Fibroblast of skin of right biceps (primary cell): ENCODE data around the gene RBM42.
A peak's percentile ranks its signal among the peaks of the same experiment; 100 is the strongest.

ENCODE experiments used
- DNase-seq: peaks from one replicate; pipeline ENCODE4 v3.0.0-alpha.2; 2013

Gene RBM42

DNA sequence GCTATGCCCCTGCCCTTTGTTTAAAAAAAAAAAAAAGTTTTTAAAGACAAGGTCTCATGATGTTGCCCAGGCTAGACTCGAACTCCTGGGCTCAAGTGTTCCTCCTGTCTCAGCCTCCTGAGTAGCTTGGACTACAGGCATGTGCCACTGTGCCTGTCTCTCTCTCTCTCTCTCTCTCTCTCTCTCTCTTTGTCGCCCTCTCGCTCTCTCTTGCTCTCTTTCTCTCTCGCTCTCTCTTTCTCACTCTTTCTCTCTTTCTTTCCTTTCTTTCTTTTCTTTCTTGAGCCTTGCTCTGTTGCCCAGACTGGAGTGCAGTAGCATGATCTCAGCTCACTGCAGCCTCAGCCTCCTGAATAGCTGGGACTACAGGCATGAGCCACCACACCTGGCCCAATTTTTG is 26.8 kb downstream of the RBM42 start:
- DNase-seq = no peak

DNA sequence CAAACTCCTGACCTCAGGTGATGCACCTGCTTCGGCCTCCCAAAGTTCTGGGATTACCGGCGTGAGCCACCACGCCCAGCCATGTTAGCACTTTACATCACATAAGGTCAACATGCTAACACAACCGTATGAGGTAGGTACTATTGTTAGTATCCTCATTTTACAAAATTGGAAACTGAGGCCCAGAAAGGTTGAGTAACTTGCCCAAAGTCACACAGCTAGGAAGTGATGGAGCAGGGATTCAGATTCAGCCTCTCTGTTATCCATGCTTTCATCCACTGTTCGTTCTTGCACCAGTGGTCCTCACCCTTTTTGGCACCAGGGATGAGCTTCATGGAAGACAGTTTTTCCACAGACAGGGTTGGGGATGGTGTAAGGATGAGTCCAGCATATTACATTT is 27.9 kb downstream of the RBM42 start:
- no peak for DNase-seq

- DNase-seq = no peak
Measured at GRCh38 chr19:35657904-35658700, 29.3 kb downstream of the RBM42 start.

DNA sequence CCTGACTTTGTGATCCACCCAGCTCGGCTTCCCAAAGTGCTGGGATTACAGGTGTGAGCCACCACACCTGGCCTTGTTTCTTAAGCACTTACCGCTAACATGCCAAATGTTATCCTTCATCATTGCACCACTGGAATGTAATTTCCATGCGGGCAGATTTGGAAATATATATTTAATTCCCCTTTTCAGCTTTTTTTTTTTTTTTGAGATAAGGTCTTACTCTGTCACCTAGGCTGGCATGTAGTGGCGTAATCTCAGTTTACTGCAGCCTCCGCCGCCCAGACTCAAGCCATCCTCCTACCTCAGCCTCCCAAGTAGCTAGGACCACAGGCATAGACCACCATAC is 33.1 kb downstream of the RBM42 start:
- no peak for DNase-seq

DNA sequence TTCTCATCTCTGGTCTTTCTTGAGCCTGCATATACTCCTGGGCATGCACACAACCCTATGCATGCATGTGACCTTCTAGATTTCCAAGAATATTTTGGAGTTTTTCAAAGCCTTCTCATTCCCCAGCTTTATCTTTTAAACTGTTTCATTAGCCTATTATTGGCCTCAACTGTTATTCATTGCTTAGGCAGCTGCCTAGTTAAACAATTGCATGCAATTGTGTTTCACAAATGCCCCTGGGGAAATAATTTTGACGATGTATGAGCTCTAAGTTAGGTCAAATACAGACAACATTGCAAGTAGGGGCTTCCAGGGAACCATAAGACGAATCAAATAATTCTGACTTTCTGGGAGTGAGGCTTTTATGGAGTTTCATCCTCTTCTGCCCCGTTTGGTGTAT is 35.1 kb downstream of the RBM42 start:
- DNase-seq = no peak

DNA sequence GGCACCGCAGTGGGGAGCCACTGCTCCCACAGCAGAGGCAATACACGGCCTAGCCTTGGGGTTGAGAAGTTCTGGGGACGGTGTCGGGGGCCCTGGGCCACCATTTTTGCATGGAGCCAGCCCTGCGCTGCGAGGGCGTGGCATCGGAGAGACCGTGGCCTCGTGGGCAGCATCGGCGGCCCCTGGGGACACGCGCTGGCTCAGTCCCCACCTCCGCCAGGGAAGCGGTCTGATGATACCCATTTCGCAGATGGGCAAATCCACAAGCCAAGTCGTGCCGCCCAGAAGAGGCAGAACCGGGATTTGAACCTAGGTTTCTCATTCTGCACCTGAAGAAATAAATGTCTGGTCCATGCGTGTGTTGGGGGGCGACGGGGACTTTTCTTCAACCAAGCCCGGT is 36.3 kb downstream of the RBM42 start:
- DNase-seq = no peak

DNA sequence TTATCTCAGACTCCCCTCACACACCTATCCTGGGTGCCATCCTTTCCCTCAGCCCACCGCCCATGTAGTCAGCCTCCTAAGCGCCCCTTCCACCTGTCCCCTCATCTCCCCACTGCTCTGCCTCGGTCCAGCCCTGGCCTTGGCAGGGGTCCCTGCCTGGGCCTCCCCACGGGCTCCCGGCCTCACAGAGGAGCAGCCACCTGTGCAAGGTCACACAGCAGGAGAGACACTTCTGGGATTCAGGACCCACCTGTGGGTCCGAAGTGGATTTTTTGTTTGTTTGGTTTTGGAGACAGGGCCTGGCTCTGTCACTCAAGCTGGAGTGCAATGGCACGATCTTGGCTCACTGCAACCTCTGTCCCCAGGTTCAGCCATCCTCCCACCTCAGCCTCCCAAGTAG is 36.8 kb downstream of the RBM42 start:
- DNase-seq = no peak

- DNase-seq = no peak
Measured at GRCh38 chr19:35666251-35666913, 37.5 kb downstream of the RBM42 start, which contains the start of gene UPK1A. Gene UPK1A, plus strand, starts transcription at chr19:35666517. Its CDS starts 296 bp downstream, at chr19:35666813.

DNA sequence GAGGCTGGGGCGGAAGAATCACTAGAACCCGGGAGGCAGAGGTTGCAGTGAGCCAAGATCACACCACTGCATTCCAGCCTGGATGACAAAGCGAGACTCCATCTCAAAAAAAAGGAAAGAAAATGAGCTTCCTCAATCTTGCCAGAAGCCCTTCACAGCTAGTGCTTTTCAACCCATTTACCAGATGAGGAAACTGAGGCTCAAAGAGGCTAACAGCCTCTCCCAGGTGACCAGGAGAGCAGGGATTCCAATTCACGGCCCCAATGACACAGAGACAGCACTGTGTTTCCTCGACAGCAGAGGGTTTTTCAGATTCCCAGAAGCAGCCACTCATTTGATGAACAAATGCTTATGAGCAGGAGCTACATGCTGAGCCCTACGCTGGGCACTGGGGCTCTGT is 40.7 kb downstream of the RBM42 start:
- DNase-seq = no peak

DNA sequence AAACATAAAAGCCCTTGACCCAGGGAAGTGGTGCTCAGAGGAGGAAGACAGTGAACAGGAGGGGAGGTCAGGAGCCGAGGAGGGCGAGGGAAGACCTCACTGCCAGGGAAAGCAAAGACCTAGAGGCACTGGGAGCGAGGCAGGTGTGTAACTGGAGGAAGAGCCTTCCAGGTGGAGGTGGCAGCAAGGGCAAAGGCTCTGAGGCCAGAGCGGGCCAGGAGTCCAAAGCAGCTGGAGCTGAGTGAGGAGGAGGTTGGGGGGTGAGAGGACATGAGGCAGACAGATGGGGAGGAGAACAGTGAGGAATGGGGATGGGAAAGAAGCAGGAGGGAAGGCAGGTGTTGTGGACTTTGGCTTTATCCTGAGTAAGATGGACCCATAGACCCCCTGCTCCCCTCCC is 41.1 kb downstream of the RBM42 start:
- DNase-seq = no peak

DNA sequence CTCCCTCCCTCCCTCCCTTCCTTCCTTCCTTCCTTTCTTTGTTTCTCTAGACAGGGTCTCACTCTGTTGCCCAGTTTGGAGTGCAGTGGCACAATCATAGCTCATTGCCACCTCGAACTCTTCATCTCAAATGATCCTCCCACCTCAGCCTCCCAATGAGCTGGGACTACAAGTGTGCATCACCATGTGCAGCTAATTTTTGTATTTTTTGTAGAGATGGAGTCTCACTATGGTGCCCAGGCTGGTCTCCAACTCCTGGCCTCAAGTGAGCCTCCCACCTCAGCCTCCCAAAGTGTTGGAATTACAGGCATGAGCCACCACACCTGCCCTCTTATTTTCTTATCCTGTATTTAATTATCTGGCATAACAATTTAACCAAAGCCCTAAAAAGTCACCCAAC is 41.9 kb downstream of the RBM42 start:
- no peak for DNase-seq

DNA sequence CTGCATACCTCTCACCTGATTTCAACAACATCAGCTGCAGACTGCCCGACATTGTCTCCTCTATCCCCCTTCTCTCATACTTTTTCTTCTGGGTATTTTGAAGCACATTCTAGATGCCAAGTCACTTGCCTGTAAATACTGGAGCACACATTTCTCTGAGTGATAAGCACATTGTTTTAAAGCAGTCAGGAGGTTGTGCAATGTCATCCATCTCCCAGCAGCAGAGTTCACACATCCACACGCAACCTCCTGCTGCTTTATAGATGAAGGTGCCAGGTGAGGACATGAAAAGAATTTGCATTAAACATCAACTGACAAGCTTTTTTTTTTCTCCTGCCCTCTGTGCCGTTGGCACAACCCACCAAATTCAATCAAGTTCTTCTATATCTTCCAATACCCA is 43.0 kb downstream of the RBM42 start:
- DNase-seq = no peak

GRCh38 chr19:35673121-35673804 is 44.4 kb downstream of the RBM42 start:
- peak; percentile 20 for DNase-seq

GRCh38 chr19:35675589-35676140 is 46.8 kb downstream of the RBM42 start:
- no peak for DNase-seq
